Measurements from ENCODE around the gene GYS1.
A peak's percentile ranks its signal among the peaks of the same experiment; 100 is the strongest.

GYS1 gene

DNA sequence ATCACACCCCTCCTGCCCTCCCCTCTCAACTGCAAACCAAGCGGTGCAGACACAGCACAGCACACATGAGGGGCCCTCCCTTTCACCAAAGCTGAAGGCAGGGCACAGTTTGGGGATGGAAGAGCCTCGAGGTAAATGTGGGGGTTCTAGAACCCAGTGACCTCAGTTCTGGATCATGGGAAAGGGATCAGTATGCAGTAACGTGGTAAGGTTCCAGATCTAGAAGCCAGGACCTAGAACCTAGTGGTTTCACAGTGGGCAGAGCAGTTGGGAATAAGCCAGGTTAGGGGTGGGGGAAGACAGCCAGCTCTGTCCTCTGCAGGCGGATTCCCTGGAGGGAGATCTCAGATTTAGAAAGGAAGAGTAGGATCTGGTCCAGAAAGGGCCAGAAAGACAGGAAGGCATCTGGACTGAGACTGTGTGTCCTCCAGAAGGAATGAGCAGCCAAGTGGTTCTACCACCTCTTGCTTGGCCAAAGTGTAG, 24.9 kb downstream of the GYS1 start:
- intact Hi-C loops (cut with DNase I), result no loop called here
- no peak for DNase-seq

GRCh38 chr19:48967346-48968178, 25.5 kb downstream of the GYS1 start:
- intact Hi-C loops (cut with DNase I), result no loop called here

GRCh38 chr19:48966541-48967345, 26.4 kb downstream of the GYS1 start:
- intact Hi-C loops (cut with DNase I), result no loop called here
- peak in 3 of 42 donors; percentile 36 to 53 (median 45) for DNase-seq

More at GRCh38 chr19:48967346-48968178, 25.5 kb downstream of the GYS1 start:
- peak in 32 of 42 donors; percentile 36 to 77 (median 53) for DNase-seq

DNA sequence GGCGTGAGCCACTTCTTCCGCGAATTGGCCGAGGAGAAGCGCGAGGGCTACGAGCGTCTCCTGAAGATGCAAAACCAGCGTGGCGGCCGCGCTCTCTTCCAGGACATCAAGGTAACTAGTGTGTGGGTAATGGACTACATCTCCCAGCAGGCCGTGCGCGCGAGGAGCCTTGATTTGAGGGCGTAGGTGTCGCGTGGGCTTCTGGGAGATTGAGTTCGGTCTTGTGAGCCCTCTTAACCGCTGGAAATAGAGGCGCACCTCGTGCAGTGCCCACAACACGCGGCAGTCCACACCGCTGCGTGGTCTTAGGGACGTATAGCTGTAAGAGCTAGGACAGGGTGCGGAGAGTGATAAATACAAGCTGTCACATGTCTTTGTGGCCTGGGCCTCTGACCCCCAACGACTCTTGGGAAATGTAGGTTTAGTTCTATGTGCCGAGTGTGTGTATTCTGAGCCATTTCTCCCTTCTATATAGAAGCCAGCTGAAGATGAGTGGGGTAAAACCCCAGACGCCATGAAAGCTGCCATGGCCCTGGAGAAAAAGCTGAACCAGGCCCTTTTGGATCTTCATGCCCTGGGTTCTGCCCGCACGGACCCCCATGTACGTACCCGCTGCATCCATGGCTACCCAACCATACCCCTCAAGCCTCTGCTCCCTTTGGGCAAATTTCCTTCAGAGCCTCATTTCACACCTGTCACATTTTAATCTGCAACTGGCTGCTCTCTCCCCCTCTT, 27.1 kb downstream of the GYS1 start:
- intact Hi-C loops (cut with DNase I), result no loop called here
- peak; percentile 87 to 96 (median 93) for DNase-seq

DNA sequence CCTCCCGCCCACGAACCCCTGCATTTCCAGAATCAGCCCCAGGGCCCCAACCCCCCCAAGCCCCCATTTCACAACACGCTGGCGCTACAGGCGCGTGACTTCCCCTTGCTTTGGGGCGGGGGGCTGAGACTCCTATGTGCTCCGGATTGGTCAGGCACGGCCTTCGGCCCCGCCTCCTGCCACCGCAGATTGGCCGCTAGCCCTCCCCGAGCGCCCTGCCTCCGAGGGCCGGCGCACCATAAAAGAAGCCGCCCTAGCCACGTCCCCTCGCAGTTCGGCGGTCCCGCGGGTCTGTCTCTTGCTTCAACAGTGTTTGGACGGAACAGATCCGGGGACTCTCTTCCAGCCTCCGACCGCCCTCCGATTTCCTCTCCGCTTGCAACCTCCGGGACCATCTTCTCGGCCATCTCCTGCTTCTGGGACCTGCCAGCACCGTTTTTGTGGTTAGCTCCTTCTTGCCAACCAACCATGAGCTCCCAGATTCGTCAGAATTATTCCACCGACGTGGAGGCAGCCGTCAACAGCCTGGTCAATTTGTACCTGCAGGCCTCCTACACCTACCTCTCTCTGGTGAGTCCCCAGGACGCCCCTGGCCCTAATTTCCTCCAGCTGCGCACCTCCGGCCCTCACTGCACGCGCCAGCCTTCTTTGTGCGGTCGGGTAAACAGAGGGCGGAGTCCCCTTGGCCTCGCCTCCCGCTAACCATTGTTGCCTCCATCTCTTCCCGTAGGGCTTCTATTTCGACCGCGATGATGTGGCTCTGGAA, 27.9 kb downstream of the GYS1 start, which contains the start of gene FTL:
TSS of gene FTL (plus strand) at position 270 of the 766 bp plus-strand sequence. CDS start at position 469, 199 bp downstream.
- intact Hi-C loops (cut with DNase I), result no loop called here
- peak; percentile 97 to 99 (median 99) for DNase-seq

GRCh38 chr19:48964205-48965039, 28.7 kb downstream of the GYS1 start:
- intact Hi-C loops (cut with DNase I), result no loop called here
- DNase-seq, result peak in 17 of 42 donors; percentile 15 to 55 (median 36)

GRCh38 chr19:48963371-48964204, 29.5 kb downstream of the GYS1 start:
- peak; percentile 60 to 93 (median 82) for DNase-seq
- intact Hi-C loops (cut with DNase I), result no loop called here

- intact Hi-C loops (cut with DNase I), result no loop called here
- DNase-seq, result no peak
These were observed 30.3 kb downstream of the GYS1 start for GRCh38 chr19:48962849-48963165.

DNA sequence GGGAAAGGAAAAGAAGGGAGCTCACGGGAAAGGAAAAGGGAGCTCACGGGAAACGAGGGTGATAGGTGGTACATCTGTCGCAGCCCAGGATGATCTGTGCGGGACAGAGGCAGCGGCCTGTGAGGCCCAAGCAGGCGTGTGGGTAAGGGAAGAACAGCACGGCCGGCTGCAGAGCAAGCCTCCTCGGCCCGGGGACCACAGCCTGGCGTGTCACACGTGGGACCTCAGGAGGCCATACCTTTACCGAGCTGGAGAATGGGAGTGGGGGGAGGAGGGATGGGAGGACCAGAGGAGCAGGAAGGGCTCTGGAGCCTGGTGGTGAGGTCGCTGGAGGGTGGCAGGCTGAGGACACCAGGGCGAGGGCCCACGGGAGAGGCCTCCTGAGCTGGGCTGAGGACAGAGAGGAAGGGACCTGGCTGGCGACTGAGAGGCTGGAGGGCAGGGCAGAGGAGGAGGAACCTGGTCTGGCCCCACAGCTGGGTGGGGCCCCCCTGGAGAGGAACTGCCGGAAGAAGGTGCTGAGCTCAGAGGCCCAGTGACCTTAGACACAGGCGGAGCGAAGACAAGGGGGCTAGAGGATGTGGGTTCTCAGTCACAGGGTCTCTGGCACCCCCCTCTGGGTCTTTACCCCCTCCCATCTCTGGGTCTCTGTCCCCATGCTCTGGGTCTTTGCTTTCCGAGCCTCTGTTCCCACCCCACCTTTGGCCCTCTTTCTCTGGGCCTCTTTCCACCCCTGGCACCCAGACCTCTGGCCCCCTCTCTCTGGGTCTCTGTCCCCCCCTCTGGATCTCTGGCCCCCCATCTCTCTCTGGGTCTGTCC, 30.9 kb downstream of the GYS1 start:
- intact Hi-C loops (cut with DNase I), result no loop called here
- peak in 23 of 42 donors; percentile 17 to 68 (median 39) for DNase-seq

GRCh38 chr19:48961673-48962028, 31.5 kb downstream of the GYS1 start:
- intact Hi-C loops (cut with DNase I), result no loop called here
- no peak for DNase-seq

DNA sequence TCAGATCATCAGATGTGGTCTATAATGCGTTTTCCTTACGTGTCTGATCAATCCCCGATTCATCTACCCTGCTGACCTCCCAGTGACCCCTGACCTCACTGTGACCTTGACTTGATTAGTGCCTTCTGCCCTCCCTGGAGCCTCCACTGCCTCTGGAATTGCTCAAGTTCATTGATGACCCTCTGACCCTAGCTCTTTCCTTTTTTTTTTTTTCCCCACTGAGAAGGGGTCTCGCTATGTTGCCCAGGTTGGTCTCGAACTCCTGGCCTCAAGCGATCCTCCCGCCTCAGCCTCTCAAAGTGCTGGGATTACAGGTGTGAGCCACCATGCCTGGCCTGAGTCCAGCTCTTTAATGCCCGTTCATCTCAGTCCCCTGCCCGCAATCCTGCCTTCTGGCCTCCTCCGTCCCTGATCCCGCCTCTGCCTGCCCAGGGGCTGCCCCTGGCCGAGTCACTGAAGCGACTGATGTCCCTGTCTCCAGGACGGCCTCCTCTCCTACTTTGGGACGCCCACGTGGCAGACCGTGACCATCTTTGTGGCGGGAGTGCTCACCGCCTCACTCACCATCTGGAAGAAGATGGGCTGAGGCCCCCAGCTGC, 32.0 kb downstream of the GYS1 start:
- intact Hi-C loops (cut with DNase I), result no loop called here
- no peak for DNase-seq

DNA sequence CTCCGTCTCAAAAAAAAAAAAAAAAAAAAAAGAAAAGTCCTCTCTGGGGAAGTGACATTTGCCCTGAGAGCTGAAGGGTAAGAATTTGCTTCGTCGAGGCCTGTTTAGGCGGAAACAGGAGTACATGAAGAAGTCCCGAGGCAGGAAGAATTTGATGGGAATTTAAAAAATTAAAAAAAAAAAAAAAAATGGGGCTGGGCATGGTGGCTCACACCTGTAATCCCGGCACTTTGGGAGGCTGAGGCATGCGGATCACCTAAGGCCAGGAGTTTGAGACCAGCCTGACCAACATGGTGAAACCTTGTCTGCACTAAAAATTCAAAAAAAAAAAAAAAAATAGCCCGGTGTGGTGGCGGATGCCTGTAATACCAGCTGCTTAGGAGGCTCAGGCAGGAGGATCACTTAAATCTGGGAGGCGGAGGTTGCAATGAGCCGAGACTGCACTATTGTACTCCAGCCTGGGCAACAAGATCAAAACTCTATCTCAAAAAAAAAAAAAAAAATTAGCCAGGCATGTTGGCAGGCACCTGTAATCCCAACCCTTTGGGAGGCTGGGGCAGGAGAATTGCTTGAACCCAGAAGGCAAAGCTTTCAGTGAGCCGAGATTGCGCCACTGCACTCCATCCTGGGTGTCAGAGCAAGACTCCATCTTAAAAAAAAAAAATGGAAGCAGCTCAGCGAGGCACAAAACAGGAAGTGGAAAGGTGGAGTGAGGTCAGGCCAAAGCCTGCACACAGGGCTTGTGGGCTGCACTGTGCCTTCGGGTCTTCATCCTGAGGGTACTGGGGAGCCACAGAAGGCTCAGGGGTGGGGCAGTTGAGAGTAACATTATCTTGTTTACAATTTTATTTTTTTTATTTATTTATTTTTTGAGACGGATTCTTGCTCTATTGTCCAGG, 33.5 kb downstream of the GYS1 start:
- no peak for DNase-seq
- intact Hi-C loops (cut with DNase I), result no loop called here

DNA sequence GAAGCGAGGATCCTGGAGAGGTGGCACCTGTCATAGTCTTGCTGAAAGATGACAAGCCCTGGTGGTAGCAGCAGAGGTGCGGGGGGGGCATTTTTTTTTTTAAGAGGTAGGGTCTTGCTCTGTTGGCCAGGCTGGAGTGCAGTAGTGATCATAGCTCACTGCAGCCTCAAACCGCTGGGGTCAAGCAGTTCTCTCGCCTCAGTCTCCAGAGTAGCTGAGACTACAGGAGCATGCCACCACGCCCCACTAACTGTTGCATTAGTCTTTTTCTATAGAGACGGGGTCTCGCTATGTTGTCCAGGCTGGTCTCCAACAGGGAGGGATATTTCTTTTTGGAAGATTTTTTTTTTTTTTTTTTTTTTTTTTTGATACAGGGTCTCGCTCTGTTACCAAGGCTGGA, 35.1 kb downstream of the GYS1 start:
- intact Hi-C loops (cut with DNase I), result no loop called here
- DNase-seq, result no peak

DNA sequence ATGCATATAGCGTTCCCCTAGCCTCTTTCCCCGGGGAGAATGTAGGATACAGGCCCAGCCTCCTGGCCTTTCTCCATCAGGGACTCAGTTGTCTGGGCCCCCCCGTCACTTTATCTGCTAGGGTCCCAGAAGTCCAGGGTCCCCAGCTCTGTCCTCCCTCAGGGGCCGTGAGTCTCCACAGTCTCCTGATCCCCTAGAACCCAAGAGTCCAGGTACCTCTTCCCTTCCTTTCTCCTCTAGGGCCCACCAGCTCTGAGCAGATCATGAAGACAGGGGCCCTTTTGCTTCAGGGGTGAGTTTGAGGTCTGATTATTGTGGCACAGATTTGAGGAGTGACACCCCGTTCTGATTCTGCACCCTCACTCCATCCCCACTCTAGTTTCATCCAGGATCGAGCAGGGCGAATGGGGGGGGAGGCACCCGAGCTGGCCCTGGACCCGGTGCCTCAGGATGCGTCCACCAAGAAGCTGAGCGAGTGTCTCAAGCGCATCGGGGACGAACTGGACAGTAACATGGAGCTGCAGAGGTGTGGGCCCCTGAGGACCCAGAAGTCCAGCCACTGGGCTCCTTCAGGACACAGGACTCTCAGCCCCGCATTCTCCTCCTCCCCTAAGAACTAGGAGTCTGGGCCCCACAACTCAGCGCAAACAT, 37.7 kb downstream of the GYS1 start:
- DNase-seq, result no peak
- intact Hi-C loops (cut with DNase I), result no loop called here

Data from head of caudate nucleus (tissue), 42 donors.